ENCODE data around the gene LARP1. TPM values are rescaled to one million over a fixed set of nuclear protein-coding genes. Genes with fewer than 3 reads are reported as not detected.

LARP1 gene
- total and polyA plus RNA-seq, 10 of the 15 experiments (the other 5 are each of a cell fraction or from before 2014, with no cell fraction given) = 22.6 to 227 (median 60.8) TPM

DNA sequence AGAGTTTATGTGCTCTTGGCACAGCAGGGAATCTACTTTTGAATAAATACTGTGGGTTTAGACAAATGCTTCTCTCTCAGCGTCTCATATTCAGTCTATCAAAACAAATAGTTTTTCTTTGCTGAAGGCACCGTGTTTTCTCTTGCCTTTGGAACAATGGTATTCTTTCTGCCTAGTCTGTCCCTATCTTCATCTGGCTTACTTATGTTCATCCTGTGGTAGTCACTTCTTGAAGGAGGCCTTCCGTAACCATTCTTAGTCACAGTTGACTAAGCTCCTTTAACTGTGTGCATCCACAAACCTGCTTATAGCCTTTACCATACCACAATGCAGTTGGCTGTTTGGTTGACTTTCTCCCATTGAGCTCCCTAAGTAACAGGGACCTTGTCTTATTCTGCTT lies 45.9 kb downstream of the LARP1 start:
- RAD21 ChIA-PET (ENCODE audit: unreplicated experiment) = no interaction called here

More for the DNA sequence above, 45.9 kb downstream of the LARP1 start:
- Histone ChIP-seq H3K27ac (ENCODE audit: control insufficient read depth, insufficient read depth) (no peak overlapping the region), H3K36me3 (ENCODE audit: control insufficient read depth in 2 of 2, insufficient read depth in 2 of 2, low read length in 1 of 2) (peaks cover 46 to 68% of the 10 kb centered on the region in 2 experiments), H3K27me3 (replicated peaks in 1 of 2; ENCODE audit: control insufficient read depth in 2 of 2, insufficient read depth in 2 of 2, low read length in 1 of 2) (no peaks in the 10 kb centered on the region), H3K9ac (ENCODE audit: control insufficient read depth, insufficient read depth, low read length) (no peak overlapping the region), H2AFZ (ENCODE audit: control insufficient read depth, low read depth, low read length) (no peak overlapping the region), H3K9me3 (replicated peaks; ENCODE audit: control insufficient read depth, insufficient read depth, low read length) (no peaks in the 10 kb centered on the region), H3K79me2 (ENCODE audit: control insufficient read depth, insufficient read depth, low read length) (no peaks in the 10 kb centered on the region), H3K4me2 (ENCODE audit: control insufficient read depth, insufficient read depth) (no peak overlapping the region), H3K4me3 (no peak overlapping the region), H4K20me1 (ENCODE audit: control insufficient read depth, insufficient read depth) (no peaks in the 10 kb centered on the region), H3K4me1 (ENCODE audit: control insufficient read depth, insufficient read depth, low read length) (no peaks in the 10 kb centered on the region)
- 100% methylated on average over 3 of the region's 3 CpGs for WGBS (ENCODE audit: insufficient coverage, insufficient replicate concordance, low lambda C conversion rate, missing lambda C conversion rate)
- FAIRE-seq (no peak), DNase-seq (ENCODE audit: low read depth, low spot score) (no peak), ATAC-seq (no peak)
- intact Hi-C loops (cut with micrococcal nuclease; ENCODE audit: unreplicated experiment) (no loop called here), in situ Hi-C loops (cut with MboI) (no loop called here)
- ChIA-PET POLR2A (no interaction called here), CTCF (interaction anchor here (0.7 to 3.0 kb wide), 3 partner anchors 30 to 150 kb away, joined by 3 to 14 read pairs (median 3); no protein-coding TSS in a partner anchor), SMC1A (ENCODE audit: uncharacterized antibody, unreplicated experiment) (interaction anchor here (0.9 to 1.4 kb wide), 2 partner anchors 19 to 40 kb away, joined by 3 to 4 read pairs; no protein-coding TSS in a partner anchor)
- BruUV-seq (replicated peaks) = no TSS peak
- TF ChIP-seq ZNF622 (IDR thresholded peaks at IDR 0.05) = no peak
- no peak for TF ChIP-seq EP300 (IDR thresholded peaks at IDR 0.05; ENCODE audit: borderline replicate concordance in 1 of 2, control insufficient read depth in 1 of 2, low read depth in 2 of 2, low read length in 2 of 2)
- TF ChIP-seq SMAD1 (IDR thresholded peaks at IDR 0.05; ENCODE audit: low read depth, partially characterized antibody) = no peak
- no peak for TF ChIP-seq MYC (IDR thresholded peaks at IDR 0.05; ENCODE audit: insufficient read depth, insufficient read length, insufficient replicate concordance, low read length, severe bottlenecking)
- no peak for TF ChIP-seq BMI1 (IDR thresholded peaks at IDR 0.05; ENCODE audit: borderline replicate concordance)
- no peak for TF ChIP-seq TARDBP (IDR thresholded peaks at IDR 0.05; ENCODE audit: borderline replicate concordance)
- no peak for TF ChIP-seq TCF3 (IDR thresholded peaks at IDR 0.05; ENCODE audit: borderline replicate concordance, insufficient read depth, low read depth, low read length)
- no peak for TF ChIP-seq USF1 (IDR thresholded peaks at IDR 0.05; ENCODE audit: borderline replicate concordance, extremely low read length, insufficient read depth, low read depth, low read length)
- no peak for TF ChIP-seq SUPT20H (IDR thresholded peaks at IDR 0.05; ENCODE audit: borderline replicate concordance, control insufficient read depth, low read depth, low read length)
- TF ChIP-seq, protein P1, sequence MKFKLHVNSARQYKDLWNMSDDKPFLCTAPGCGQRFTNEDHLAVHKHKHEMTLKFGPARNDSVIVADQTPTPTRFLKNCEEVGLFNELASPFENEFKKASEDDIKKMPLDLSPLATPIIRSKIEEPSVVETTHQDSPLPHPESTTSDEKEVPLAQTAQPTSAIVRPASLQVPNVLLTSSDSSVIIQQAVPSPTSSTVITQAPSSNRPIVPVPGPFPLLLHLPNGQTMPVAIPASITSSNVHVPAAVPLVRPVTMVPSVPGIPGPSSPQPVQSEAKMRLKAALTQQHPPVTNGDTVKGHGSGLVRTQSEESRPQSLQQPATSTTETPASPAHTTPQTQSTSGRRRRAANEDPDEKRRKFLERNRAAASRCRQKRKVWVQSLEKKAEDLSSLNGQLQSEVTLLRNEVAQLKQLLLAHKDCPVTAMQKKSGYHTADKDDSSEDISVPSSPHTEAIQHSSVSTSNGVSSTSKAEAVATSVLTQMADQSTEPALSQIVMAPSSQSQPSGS (IDR thresholded peaks at IDR 0.05; ENCODE audit: low read length) = no peak
- TF ChIP-seq SREBF2 (IDR thresholded peaks at IDR 0.05; ENCODE audit: low read length) = no peak
- no peak for TF ChIP-seq EZH2 (IDR thresholded peaks at IDR 0.05; ENCODE audit: borderline replicate concordance, control insufficient read depth, low read depth, low read length)
- TF ChIP-seq NFYB (IDR thresholded peaks at IDR 0.05; ENCODE audit: insufficient read depth, low read depth, low read length) = no peak
- TF ChIP-seq, protein P2, sequence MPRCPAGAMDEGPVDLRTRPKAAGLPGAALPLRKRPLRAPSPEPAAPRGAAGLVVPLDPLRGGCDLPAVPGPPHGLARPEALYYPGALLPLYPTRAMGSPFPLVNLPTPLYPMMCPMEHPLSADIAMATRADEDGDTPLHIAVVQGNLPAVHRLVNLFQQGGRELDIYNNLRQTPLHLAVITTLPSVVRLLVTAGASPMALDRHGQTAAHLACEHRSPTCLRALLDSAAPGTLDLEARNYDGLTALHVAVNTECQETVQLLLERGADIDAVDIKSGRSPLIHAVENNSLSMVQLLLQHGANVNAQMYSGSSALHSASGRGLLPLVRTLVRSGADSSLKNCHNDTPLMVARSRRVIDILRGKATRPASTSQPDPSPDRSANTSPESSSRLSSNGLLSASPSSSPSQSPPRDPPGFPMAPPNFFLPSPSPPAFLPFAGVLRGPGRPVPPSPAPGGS (IDR thresholded peaks at IDR 0.05; ENCODE audit: borderline replicate concordance, insufficient read depth, low read depth, low read length, poor library complexity, severe bottlenecking) = no peak
- TF ChIP-seq, protein P3, sequence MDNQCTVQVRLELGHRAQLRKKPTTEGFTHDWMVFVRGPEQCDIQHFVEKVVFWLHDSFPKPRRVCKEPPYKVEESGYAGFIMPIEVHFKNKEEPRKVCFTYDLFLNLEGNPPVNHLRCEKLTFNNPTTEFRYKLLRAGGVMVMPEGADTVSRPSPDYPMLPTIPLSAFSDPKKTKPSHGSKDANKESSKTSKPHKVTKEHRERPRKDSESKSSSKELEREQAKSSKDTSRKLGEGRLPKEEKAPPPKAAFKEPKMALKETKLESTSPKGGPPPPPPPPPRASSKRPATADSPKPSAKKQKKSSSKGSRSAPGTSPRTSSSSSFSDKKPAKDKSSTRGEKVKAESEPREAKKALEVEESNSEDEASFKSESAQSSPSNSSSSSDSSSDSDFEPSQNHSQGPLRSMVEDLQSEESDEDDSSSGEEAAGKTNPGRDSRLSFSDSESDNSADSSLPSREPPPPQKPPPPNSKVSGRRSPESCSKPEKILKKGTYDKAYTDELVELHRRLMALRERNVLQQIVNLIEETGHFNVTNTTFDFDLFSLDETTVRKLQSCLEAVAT (IDR thresholded peaks at IDR 0.05) = no peak
- TF ChIP-seq SIX5 (IDR thresholded peaks at IDR 0.05; ENCODE audit: low read depth, low read length, severe bottlenecking) = no peak
- TF ChIP-seq, protein P4, sequence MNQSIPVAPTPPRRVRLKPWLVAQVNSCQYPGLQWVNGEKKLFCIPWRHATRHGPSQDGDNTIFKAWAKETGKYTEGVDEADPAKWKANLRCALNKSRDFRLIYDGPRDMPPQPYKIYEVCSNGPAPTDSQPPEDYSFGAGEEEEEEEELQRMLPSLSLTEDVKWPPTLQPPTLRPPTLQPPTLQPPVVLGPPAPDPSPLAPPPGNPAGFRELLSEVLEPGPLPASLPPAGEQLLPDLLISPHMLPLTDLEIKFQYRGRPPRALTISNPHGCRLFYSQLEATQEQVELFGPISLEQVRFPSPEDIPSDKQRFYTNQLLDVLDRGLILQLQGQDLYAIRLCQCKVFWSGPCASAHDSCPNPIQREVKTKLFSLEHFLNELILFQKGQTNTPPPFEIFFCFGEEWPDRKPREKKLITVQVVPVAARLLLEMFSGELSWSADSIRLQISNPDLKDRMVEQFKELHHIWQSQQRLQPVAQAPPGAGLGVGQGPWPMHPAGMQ (IDR thresholded peaks at IDR 0.05; ENCODE audit: borderline replicate concordance) = no peak

Data from GM12878 (cell line).